ENCODE results near the gene CCDC86.

Gene CCDC86

GRCh38 chr11:60889869-60890311 is 48.0 kb downstream of the CCDC86 start:
- TF ChIP-seq CTCF (conservative IDR thresholded peaks at IDR 0.05; ENCODE audit: low read depth, low read length): no peak
- no peak for DNase-seq (ENCODE audit: low read depth)
- no peak overlapping the region for H3K4me3 ChIP-seq (ENCODE audit: low read length)

GRCh38 chr11:60890696-60891095 is 48.8 kb downstream of the CCDC86 start:
- H3K4me3 ChIP-seq (ENCODE audit: low read length): no peak overlapping the region
- DNase-seq (ENCODE audit: low read depth): no peak
- no peak for TF ChIP-seq CTCF (conservative IDR thresholded peaks at IDR 0.05; ENCODE audit: low read depth, low read length)

GRCh38 chr11:60891103-60891741 is 49.3 kb downstream of the CCDC86 start:
- TF ChIP-seq CTCF (conservative IDR thresholded peaks at IDR 0.05; ENCODE audit: low read depth, low read length): no peak
- no peak for DNase-seq (ENCODE audit: low read depth)
- H3K4me3 ChIP-seq (ENCODE audit: low read length): no peak overlapping the region

- no peak overlapping the region for H3K4me3 ChIP-seq (ENCODE audit: low read length)
- no peak for DNase-seq (ENCODE audit: low read depth)
- TF ChIP-seq CTCF (conservative IDR thresholded peaks at IDR 0.05; ENCODE audit: low read depth, low read length): no peak
These were observed 53.8 kb downstream of the CCDC86 start for GRCh38 chr11:60895687-60896086.

GRCh38 chr11:60897496-60897895 is 55.6 kb downstream of the CCDC86 start:
- TF ChIP-seq CTCF (conservative IDR thresholded peaks at IDR 0.05; ENCODE audit: low read depth, low read length): no peak
- no peak overlapping the region for H3K4me3 ChIP-seq (ENCODE audit: low read length)
- no peak for DNase-seq (ENCODE audit: low read depth)

- peak; percentile 99 for TF ChIP-seq CTCF (conservative IDR thresholded peaks at IDR 0.05; ENCODE audit: low read depth, low read length)
- no peak for DNase-seq (ENCODE audit: low read depth)
- H3K4me3 ChIP-seq (ENCODE audit: low read length): no peak overlapping the region
These were observed 57.4 kb downstream of the CCDC86 start for GRCh38 chr11:60899046-60899936.
